Vagina (tissue), 2 donors: Measurements from ENCODE around the gene CD48.

ENCODE experiments used
- POLR2A ChIP-seq, 2 donors: fragments of 450-650 bp; IDR thresholded peaks; one replicate each; pipeline ENCODE4 v1.6.1; 2017; ENCODE audit warnings: antibody characterized with exemption in 2 of 2, mild to moderate bottlenecking in 2 of 2, moderate library complexity in 2 of 2
- TF ChIP-seq, protein P1 (sequence below), 3 experiments: fragments of 450-650 bp in 2 of 3; fragments of 200-600 bp in 1 of 3; sonication (generic) in 1 of 3; IDR thresholded peaks; one replicate each; pipeline ENCODE4 v1.5.1; 2017 to 2019; ENCODE audit warnings: antibody characterized with exemption in 3 of 3, mild to moderate bottlenecking in 2 of 3, moderate library complexity in 2 of 3

- TF ChIP-seq, protein P1, sequence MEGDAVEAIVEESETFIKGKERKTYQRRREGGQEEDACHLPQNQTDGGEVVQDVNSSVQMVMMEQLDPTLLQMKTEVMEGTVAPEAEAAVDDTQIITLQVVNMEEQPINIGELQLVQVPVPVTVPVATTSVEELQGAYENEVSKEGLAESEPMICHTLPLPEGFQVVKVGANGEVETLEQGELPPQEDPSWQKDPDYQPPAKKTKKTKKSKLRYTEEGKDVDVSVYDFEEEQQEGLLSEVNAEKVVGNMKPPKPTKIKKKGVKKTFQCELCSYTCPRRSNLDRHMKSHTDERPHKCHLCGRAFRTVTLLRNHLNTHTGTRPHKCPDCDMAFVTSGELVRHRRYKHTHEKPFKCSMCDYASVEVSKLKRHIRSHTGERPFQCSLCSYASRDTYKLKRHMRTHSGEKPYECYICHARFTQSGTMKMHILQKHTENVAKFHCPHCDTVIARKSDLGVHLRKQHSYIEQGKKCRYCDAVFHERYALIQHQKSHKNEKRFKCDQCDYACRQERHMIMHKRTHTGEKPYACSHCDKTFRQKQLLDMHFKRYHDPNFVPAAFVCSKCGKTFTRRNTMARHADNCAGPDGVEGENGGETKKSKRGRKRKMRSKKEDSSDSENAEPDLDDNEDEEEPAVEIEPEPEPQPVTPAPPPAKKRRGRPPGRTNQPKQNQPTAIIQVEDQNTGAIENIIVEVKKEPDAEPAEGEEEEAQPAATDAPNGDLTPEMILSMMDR (IDR thresholded peaks at IDR 0.05), result no peak
- TF ChIP-seq POLR2A (IDR thresholded peaks at IDR 0.05), result no peak
Measured at GRCh38 chr1:160666079-160666442, 45.6 kb downstream of the CD48 start.
